ENCODE data around the gene PDIA6.

- no peak for TF ChIP-seq POLR2A (IDR thresholded peaks at IDR 0.05)
- TF ChIP-seq, protein P1, sequence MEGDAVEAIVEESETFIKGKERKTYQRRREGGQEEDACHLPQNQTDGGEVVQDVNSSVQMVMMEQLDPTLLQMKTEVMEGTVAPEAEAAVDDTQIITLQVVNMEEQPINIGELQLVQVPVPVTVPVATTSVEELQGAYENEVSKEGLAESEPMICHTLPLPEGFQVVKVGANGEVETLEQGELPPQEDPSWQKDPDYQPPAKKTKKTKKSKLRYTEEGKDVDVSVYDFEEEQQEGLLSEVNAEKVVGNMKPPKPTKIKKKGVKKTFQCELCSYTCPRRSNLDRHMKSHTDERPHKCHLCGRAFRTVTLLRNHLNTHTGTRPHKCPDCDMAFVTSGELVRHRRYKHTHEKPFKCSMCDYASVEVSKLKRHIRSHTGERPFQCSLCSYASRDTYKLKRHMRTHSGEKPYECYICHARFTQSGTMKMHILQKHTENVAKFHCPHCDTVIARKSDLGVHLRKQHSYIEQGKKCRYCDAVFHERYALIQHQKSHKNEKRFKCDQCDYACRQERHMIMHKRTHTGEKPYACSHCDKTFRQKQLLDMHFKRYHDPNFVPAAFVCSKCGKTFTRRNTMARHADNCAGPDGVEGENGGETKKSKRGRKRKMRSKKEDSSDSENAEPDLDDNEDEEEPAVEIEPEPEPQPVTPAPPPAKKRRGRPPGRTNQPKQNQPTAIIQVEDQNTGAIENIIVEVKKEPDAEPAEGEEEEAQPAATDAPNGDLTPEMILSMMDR (IDR thresholded peaks at IDR 0.05) = no peak
Observed at GRCh38 chr2:10785260-10785659, 27.3 kb downstream of the PDIA6 start.
